ENCODE measurements around the gene ARFGEF3.
A peak's percentile ranks its signal among the peaks of the same experiment; 100 is the strongest.

The ARFGEF3 gene

GRCh38 chr6:138370631-138371451 is 209.1 kb downstream of the ARFGEF3 start:
- no peak for DNase-seq

- no peak for DNase-seq
Measured at GRCh38 chr6:138371452-138371711, 209.6 kb downstream of the ARFGEF3 start.

GRCh38 chr6:138371720-138372119 is 210.0 kb downstream of the ARFGEF3 start:
- DNase-seq: no peak

- no peak for DNase-seq
Measured at GRCh38 chr6:138372711-138373463, 211.1 kb downstream of the ARFGEF3 start.

- no peak for DNase-seq
Measured at GRCh38 chr6:138374230-138374629, 212.5 kb downstream of the ARFGEF3 start.

- DNase-seq: no peak
Measured at GRCh38 chr6:138374815-138375214, 213.1 kb downstream of the ARFGEF3 start.

- DNase-seq: no peak
Measured at GRCh38 chr6:138377042-138377441, 215.3 kb downstream of the ARFGEF3 start.

GRCh38 chr6:138377844-138378243 is 216.1 kb downstream of the ARFGEF3 start, which contains the start of gene SMIM28:
TSS of gene SMIM28 (plus strand) at chr6:138377905. CDS start at chr6:138378073, 168 bp downstream.
- DNase-seq: peak; percentile 75

DNA sequence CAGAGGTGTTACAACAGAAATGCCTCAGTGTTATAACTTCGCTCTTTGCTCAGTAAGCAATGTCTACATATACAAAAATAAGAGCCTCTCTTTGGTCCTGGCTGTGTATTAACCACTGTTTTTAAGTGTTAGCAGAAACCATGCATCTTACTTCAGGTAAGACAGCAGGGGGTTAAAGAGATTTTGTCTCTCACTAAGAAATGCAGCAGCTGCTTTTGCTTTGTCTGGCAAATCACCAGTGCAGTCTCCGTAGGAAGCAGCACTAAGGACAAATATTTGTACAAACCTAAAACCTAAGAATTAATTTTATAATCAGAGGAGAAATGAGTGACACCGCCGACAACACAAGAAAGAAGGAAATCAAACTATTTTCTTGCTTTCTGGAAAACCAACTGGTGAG is 216.7 kb downstream of the ARFGEF3 start:
- DNase-seq: peak; percentile 5

DNA sequence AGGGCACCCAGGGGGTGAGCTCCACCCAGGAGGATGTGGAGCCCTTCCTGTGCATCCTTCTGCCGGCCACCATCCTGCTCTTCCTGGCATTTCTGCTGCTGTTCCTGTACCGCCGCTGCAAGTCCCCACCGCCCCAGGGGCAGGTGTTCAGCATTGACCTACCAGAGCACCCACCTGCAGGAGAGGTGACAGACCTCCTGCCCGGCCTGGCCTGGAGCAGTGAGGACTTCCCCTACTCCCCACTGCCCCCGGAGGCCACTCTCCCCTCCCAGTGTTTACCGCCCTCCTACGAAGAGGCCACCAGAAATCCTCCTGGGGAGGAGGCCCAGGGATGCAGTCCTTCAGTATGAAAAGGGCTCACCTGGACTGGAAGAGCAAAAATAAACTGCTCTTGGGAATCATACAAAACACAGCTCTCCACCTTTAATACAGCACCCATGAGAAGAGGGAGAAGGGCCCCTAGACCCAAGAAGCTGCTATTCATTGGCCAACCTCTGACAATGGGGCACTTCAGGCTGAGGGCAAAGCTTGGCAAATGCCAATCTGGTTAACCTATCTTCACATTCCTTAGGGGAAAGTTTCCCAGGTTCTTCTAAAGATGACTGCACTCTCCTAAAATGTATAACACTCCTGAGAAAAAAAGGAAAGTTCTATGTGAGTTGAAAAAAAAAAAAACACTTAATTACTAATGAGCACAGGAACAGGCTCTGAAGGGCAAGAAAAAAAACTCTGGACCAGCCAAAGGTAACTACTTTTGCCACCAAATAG is 220.9 kb downstream of the ARFGEF3 start:
- no peak for DNase-seq

GRCh38 chr6:138383776-138384175 is 222.0 kb downstream of the ARFGEF3 start:
- no peak for DNase-seq

DNA sequence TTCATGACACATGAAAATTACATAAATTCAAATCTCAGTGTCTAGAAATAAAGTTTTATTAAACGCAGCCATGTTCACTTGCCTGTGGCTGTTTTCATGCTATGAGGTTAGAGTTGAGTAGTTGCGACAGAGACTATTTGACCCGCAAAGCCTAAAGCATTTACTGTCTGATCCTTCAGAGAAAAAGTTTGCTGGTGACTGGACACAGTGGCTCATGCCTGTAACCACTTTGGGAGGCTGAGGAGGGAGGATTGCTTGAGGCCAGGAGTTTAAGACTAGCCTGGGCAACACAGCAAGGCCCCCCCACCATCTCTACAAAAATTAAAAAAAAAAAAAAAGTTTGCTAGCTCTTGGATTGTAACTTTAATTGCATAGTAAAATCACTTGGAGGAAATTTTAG is 225.2 kb downstream of the ARFGEF3 start:
- DNase-seq: no peak

DNA sequence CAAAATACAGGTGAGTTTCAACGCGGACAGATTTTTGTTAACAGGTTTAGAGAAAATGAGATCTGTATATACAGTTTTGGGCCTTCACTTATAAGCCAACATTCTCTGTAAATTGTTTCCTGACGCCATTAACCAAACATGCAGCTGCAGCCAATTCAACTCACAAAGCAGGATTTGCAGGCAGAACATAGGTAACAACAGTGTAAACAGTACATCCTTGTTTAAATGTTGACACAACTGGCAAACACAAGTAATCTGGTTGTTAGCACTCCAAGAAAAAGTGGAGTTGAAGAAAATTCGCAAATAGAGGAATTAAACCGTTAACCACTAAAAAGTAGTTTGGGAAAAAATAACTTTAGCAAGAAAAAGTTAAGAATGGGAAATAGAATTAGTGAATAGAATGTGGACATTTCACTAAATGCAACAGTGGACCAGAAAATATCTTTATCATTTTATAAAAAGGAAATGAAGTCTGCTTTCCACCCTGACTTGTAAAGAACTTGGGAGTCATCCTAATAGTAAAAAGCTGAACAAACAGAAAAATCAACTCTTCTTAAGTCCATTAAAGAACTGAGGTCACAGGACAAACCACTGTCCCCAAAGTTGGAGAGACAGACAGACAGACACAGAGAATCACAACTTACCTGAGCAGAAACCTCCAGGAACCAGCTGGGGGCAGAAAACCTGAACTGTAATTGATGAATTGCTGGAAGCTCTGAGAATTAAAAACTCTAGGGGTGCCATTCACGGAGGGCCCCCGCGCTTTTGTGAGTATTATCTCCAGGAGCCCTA is 226.0 kb downstream of the ARFGEF3 start:
- DNase-seq: peak; percentile 38

DNA sequence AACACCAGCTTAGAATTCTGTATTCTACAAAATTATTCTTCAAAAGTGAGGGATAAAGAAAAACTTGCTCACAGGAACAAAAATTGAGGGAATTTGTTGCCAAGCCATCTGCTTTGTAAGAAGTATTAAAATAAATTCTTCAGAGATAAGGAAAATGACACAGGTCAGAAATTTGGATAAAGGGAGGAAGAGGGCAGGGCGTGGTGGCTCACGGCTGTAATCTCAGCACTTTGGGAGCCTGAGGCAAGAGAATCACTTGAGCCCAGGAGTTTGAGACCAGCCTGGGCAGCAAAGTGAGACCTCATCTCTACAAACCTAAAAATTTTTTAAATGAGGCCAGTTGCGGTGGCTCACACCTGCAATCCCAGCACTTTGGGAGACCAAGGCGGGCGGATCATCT is 227.8 kb downstream of the ARFGEF3 start:
- DNase-seq: no peak
